Measurements from ENCODE around the gene HEATR5B. TPM values are rescaled to one million over a fixed set of nuclear protein-coding genes. Genes with fewer than 3 reads are reported as not detected.
A peak's percentile ranks its signal among the peaks of the same experiment; 100 is the strongest.

HEATR5B gene
- polyA plus RNA-seq, 2 donors, result 7.7 to 9.0 TPM

- Histone ChIP-seq H3K27me3 (ENCODE audit: control insufficient read depth in 1 of 2, insufficient read depth in 2 of 2, low read length in 2 of 2) (no peaks in the 10 kb centered on the region), H3K27ac (ENCODE audit: low read depth in 2 of 2, low read length in 1 of 2) (peak overlapping the region; percentile 96), H3K4me1 (ENCODE audit: control insufficient read depth in 2 of 2, insufficient read depth in 2 of 2, low read length in 1 of 2) (no peaks in the 10 kb centered on the region), H3K36me3 (ENCODE audit: control insufficient read depth in 2 of 2, insufficient read depth in 2 of 2, low read length in 1 of 2) (no peaks in the 10 kb centered on the region), H3K9me3 (ENCODE audit: control insufficient read depth in 2 of 2, insufficient read depth in 1 of 2, low read depth in 1 of 2, low read length in 1 of 2) (no peaks in the 10 kb centered on the region), H3K4me3 (ENCODE audit: low read depth in 1 of 2, low read length in 2 of 2) (peak overlapping the region; percentile 68 to 70)
- WGBS, 2 donors, result 21 to 24% methylated on average over 15 of the region's 15 CpGs
Measured at GRCh38 chr2:36967236-36967876, 116.8 kb downstream of the HEATR5B start.

- Histone ChIP-seq H3K4me1 (ENCODE audit: control insufficient read depth in 2 of 2, insufficient read depth in 2 of 2, low read length in 1 of 2) (no peaks in the 10 kb centered on the region), H3K9me3 (ENCODE audit: control insufficient read depth in 2 of 2, insufficient read depth in 1 of 2, low read depth in 1 of 2, low read length in 1 of 2) (no peaks in the 10 kb centered on the region), H3K36me3 (ENCODE audit: control insufficient read depth in 2 of 2, insufficient read depth in 2 of 2, low read length in 1 of 2) (no peaks in the 10 kb centered on the region), H3K4me3 (ENCODE audit: low read depth in 1 of 2, low read length in 2 of 2) (peak within 1 kb of the TSS; percentile 81 to 89), H3K27me3 (ENCODE audit: control insufficient read depth in 1 of 2, insufficient read depth in 2 of 2, low read length in 2 of 2) (no peaks in the 10 kb centered on the region), H3K27ac (ENCODE audit: low read depth in 2 of 2, low read length in 1 of 2) (peak within 1 kb of the TSS; percentile 96)
- 0 to 1% methylated on average over 73 to 91 of the region's 91 CpGs for WGBS, 2 donors
Measured at GRCh38 chr2:36966370-36967235, 117.6 kb downstream of the HEATR5B start, which contains the start of gene STRN. Gene STRN, minus strand, starts transcription at chr2:36966536. Its CDS starts 73 bp downstream, at chr2:36966463.

DNA sequence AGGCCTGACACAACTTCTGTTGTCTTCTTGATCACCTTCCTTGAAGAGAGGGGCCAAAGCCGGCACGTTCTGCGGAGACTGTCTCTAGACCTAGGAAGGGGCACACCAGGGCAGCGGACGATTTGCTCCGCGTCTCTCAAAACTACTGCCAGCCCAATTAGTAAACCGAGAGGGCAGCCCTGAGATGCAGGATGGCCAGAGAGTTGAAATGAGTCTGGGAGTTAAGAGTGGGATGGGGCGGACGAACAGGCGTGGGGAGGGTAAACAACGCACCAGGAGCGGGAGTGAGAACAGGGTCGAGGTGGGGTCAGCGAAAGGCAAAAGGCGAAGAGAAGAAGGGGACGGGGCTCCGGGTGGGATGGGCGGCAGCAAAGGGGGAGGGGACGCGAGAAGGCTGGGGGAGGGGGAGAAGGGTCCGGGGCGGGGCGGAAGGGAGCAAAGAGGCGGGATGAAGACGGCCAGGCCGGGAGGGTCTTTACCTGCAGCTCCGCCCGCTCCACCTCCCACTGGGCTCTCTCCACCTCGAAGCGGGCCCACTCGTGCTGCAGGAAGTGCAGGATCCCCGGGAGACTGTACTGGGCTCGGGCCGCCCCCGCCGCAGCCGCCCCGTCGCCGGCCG lies 118.3 kb downstream of the HEATR5B start:
- 1% methylated on average over 37 to 41 of the region's 42 CpGs for WGBS, 2 donors
- H3K36me3 ChIP-seq (ENCODE audit: control insufficient read depth in 2 of 2, insufficient read depth in 2 of 2, low read length in 1 of 2), result no peaks in the 10 kb centered on the region
- H3K27me3 ChIP-seq (ENCODE audit: control insufficient read depth in 1 of 2, insufficient read depth in 2 of 2, low read length in 2 of 2), result no peaks in the 10 kb centered on the region
- peak overlapping the region; percentile 79 to 92 for H3K27ac ChIP-seq (ENCODE audit: low read depth in 2 of 2, low read length in 1 of 2)
- H3K4me3 ChIP-seq (ENCODE audit: low read depth in 1 of 2, low read length in 2 of 2), result peak overlapping the region; percentile 81 to 89
- H3K9me3 ChIP-seq (ENCODE audit: control insufficient read depth in 2 of 2, insufficient read depth in 1 of 2, low read depth in 1 of 2, low read length in 1 of 2), result no peaks in the 10 kb centered on the region
- no peaks in the 10 kb centered on the region for H3K4me1 ChIP-seq (ENCODE audit: control insufficient read depth in 2 of 2, insufficient read depth in 2 of 2, low read length in 1 of 2)

GRCh38 chr2:36965206-36965605 lies 119.0 kb downstream of the HEATR5B start:
- Histone ChIP-seq H3K9me3 (ENCODE audit: control insufficient read depth in 2 of 2, insufficient read depth in 1 of 2, low read depth in 1 of 2, low read length in 1 of 2) (no peaks in the 10 kb centered on the region), H3K27ac (ENCODE audit: low read depth in 2 of 2, low read length in 1 of 2) (peak overlapping the region; percentile 79 to 92), H3K36me3 (ENCODE audit: control insufficient read depth in 2 of 2, insufficient read depth in 2 of 2, low read length in 1 of 2) (no peaks in the 10 kb centered on the region), H3K27me3 (ENCODE audit: control insufficient read depth in 1 of 2, insufficient read depth in 2 of 2, low read length in 2 of 2) (no peaks in the 10 kb centered on the region), H3K4me3 (ENCODE audit: low read depth in 1 of 2, low read length in 2 of 2) (peak overlapping the region; percentile 10 to 81), H3K4me1 (ENCODE audit: control insufficient read depth in 2 of 2, insufficient read depth in 2 of 2, low read length in 1 of 2) (no peaks in the 10 kb centered on the region)
- WGBS, 2 donors, result 27 to 38% methylated on average over 2 of the region's 2 CpGs

DNA sequence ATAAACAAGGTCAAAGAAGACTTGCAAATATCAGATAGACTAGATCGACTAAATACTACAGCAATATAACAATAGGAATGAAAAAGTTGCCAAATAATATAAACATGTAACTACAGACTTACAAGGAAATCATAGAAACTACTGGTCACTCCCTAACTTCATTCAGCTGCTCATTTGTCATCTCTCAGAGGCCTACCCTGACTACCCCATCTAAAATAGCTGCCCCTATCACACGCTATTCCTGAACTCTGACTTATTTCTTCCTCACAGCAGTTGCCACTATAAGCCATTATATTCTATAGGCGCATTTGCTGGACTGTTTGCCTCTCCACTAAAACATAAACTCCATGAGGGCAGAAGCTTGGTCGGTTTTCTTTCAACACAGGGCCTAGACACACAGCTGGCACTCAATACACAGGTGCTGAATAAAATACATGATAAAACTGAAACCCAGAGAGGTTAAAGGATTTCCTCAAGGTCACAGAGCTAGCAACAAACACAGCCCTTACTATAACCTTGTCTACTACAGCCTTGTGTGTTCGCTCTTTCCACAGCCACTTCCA lies 119.6 kb downstream of the HEATR5B start:
- Histone ChIP-seq H3K4me1 (ENCODE audit: control insufficient read depth in 2 of 2, insufficient read depth in 2 of 2, low read length in 1 of 2) (no peaks in the 10 kb centered on the region), H3K27me3 (ENCODE audit: control insufficient read depth in 1 of 2, insufficient read depth in 2 of 2, low read length in 2 of 2) (no peaks in the 10 kb centered on the region), H3K9me3 (ENCODE audit: control insufficient read depth in 2 of 2, insufficient read depth in 1 of 2, low read depth in 1 of 2, low read length in 1 of 2) (no peaks in the 10 kb centered on the region), H3K4me3 (ENCODE audit: low read depth in 1 of 2, low read length in 2 of 2) (peak overlapping the region; percentile 4 to 81), H3K27ac (ENCODE audit: low read depth in 2 of 2, low read length in 1 of 2) (peak overlapping the region; percentile 35 to 58), H3K36me3 (ENCODE audit: control insufficient read depth in 2 of 2, insufficient read depth in 2 of 2, low read length in 1 of 2) (no peaks in the 10 kb centered on the region)
- WGBS, 2 donors, result 72 to 73% methylated on average over 5 of the region's 5 CpGs

- no peaks in the 10 kb centered on the region for H3K36me3 ChIP-seq (ENCODE audit: control insufficient read depth in 2 of 2, insufficient read depth in 2 of 2, low read length in 1 of 2)
- H3K27ac ChIP-seq (ENCODE audit: low read depth in 2 of 2, low read length in 1 of 2), result peak overlapping the region; percentile 22 to 75
- H3K4me1 ChIP-seq (ENCODE audit: control insufficient read depth in 2 of 2, insufficient read depth in 2 of 2, low read length in 1 of 2), result no peaks in the 10 kb centered on the region
- 91 to 93% methylated on average over 4 of the region's 4 CpGs for WGBS, 2 donors
- no peaks in the 10 kb centered on the region for H3K9me3 ChIP-seq (ENCODE audit: control insufficient read depth in 2 of 2, insufficient read depth in 1 of 2, low read depth in 1 of 2, low read length in 1 of 2)
- peak overlapping the region in 1 of 2 donors; percentile 81 for H3K4me3 ChIP-seq (ENCODE audit: low read depth in 1 of 2, low read length in 2 of 2)
- H3K27me3 ChIP-seq (ENCODE audit: control insufficient read depth in 1 of 2, insufficient read depth in 2 of 2, low read length in 2 of 2), result no peaks in the 10 kb centered on the region
Measured at GRCh38 chr2:36963734-36964133, 120.4 kb downstream of the HEATR5B start.

GRCh38 chr2:36963106-36963505 lies 121.1 kb downstream of the HEATR5B start:
- no peaks in the 10 kb centered on the region for H3K27me3 ChIP-seq (ENCODE audit: control insufficient read depth in 1 of 2, insufficient read depth in 2 of 2, low read length in 2 of 2)
- no peaks in the 10 kb centered on the region for H3K36me3 ChIP-seq (ENCODE audit: control insufficient read depth in 2 of 2, insufficient read depth in 2 of 2, low read length in 1 of 2)
- no peaks in the 10 kb centered on the region for H3K9me3 ChIP-seq (ENCODE audit: control insufficient read depth in 2 of 2, insufficient read depth in 1 of 2, low read depth in 1 of 2, low read length in 1 of 2)
- H3K4me3 ChIP-seq (ENCODE audit: low read depth in 1 of 2, low read length in 2 of 2), result no peak overlapping the region
- 52 to 68% methylated on average over 4 of the region's 4 CpGs for WGBS, 2 donors
- H3K27ac ChIP-seq (ENCODE audit: low read depth in 2 of 2, low read length in 1 of 2), result peak overlapping the region in 1 of 2 donors; percentile 10
- no peaks in the 10 kb centered on the region for H3K4me1 ChIP-seq (ENCODE audit: control insufficient read depth in 2 of 2, insufficient read depth in 2 of 2, low read length in 1 of 2)

DNA sequence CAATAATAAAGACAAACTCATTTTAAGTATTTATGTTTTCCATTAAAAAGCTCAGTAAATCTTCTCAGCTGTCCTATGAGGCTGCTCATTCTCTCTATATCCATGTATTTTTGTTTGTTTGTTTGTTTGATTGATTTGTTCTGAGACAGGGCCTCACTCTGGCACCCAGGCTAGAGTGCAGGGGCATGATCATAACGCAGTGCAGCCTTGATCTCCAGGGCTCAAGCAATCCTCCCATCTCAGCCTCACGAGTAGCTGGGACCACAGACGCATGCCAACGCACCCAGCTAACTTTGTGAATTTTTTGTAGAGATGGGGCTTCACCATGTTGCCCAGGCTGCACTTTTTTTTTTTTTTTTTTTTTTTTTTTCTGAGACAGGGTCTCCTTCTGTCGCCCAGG lies 123.4 kb downstream of the HEATR5B start:
- WGBS, 2 donors, result 90 to 94% methylated on average over 5 of the region's 5 CpGs
- H3K4me3 ChIP-seq (ENCODE audit: low read depth in 1 of 2, low read length in 2 of 2), result no peak overlapping the region

GRCh38 chr2:36960005-36960675 lies 124.0 kb downstream of the HEATR5B start:
- Histone ChIP-seq H3K9me3 (ENCODE audit: control insufficient read depth in 2 of 2, insufficient read depth in 1 of 2, low read depth in 1 of 2, low read length in 1 of 2) (no peaks in the 10 kb centered on the region), H3K36me3 (ENCODE audit: control insufficient read depth in 2 of 2, insufficient read depth in 2 of 2, low read length in 1 of 2) (no peaks in the 10 kb centered on the region), H3K27me3 (ENCODE audit: control insufficient read depth in 1 of 2, insufficient read depth in 2 of 2, low read length in 2 of 2) (no peaks in the 10 kb centered on the region), H3K4me1 (ENCODE audit: control insufficient read depth in 2 of 2, insufficient read depth in 2 of 2, low read length in 1 of 2) (no peaks in the 10 kb centered on the region), H3K4me3 (ENCODE audit: low read depth in 1 of 2, low read length in 2 of 2) (no peak overlapping the region), H3K27ac (ENCODE audit: low read depth in 2 of 2, low read length in 1 of 2) (no peak overlapping the region)
- WGBS, 2 donors, result 85 to 88% methylated on average over 2 of the region's 2 CpGs

More for the DNA sequence above, 123.4 kb downstream of the HEATR5B start:
- Histone ChIP-seq H3K9me3 (ENCODE audit: control insufficient read depth in 2 of 2, insufficient read depth in 1 of 2, low read depth in 1 of 2, low read length in 1 of 2) (no peaks in the 10 kb centered on the region), H3K27me3 (ENCODE audit: control insufficient read depth in 1 of 2, insufficient read depth in 2 of 2, low read length in 2 of 2) (no peaks in the 10 kb centered on the region), H3K36me3 (ENCODE audit: control insufficient read depth in 2 of 2, insufficient read depth in 2 of 2, low read length in 1 of 2) (no peaks in the 10 kb centered on the region), H3K4me1 (ENCODE audit: control insufficient read depth in 2 of 2, insufficient read depth in 2 of 2, low read length in 1 of 2) (no peaks in the 10 kb centered on the region), H3K27ac (ENCODE audit: low read depth in 2 of 2, low read length in 1 of 2) (no peak overlapping the region)

Data from esophagus (tissue), 2 donors.